Head of caudate nucleus (tissue), 42 donors: ENCODE data around the gene RNF34.

Experiments
- DNase-seq, 42 donors: peaks; one replicate each; pipeline versions ENCODE4 v3.0.0 to v3.0.0-alpha.2; 2020 to 2021; ENCODE audit warnings: mixed read lengths in 7 of 42
- intact Hi-C: fragments of 100-400 bp; cut with DNase I; formaldehyde crosslinking; loops from one replicate; pipeline ENCODE4 v1.15.0; 2022

The RNF34 gene

GRCh38 chr12:121428883-121429282 is 29.0 kb downstream of the RNF34 start:
- DNase-seq: no peak
- intact Hi-C loops: no loop called here

GRCh38 chr12:121430833-121431415 is 31.0 kb downstream of the RNF34 start:
- peak in 3 of 42 donors; percentile 22 to 58 (median 24) for DNase-seq
- intact Hi-C loops: no loop called here

GRCh38 chr12:121432740-121433480 is 33.0 kb downstream of the RNF34 start:
- intact Hi-C loops: no loop called here
- no peak for DNase-seq

GRCh38 chr12:121436706-121437105 is 36.8 kb downstream of the RNF34 start:
- intact Hi-C loops: no loop called here
- no peak for DNase-seq

GRCh38 chr12:121438905-121439304 is 39.0 kb downstream of the RNF34 start:
- intact Hi-C loops: no loop called here
- DNase-seq: peak in 39 of 42 donors; percentile 22 to 86 (median 60)

- DNase-seq: no peak
- intact Hi-C loops: loop anchor here (5.0 kb wide), 1 partner anchor 107 kb away; no protein-coding TSS in a partner anchor
These were observed 39.8 kb downstream of the RNF34 start for GRCh38 chr12:121439715-121440114.

- intact Hi-C loops: loop anchor here (5.0 kb wide), 1 partner anchor 108 kb away; no protein-coding TSS in a partner anchor
- DNase-seq: no peak
These were observed 40.9 kb downstream of the RNF34 start for GRCh38 chr12:121440768-121441167.

- DNase-seq: peak in 2 of 42 donors; percentile 43 to 66
- intact Hi-C loops: loop anchor here (5.0 kb wide), 1 partner anchor 109 kb away; no protein-coding TSS in a partner anchor
These were observed 41.6 kb downstream of the RNF34 start for GRCh38 chr12:121441555-121441954.

- intact Hi-C loops: loop anchor here (5.0 kb wide), 1 partner anchor 110 kb away; no protein-coding TSS in a partner anchor
- DNase-seq: no peak
These were observed 42.4 kb downstream of the RNF34 start for GRCh38 chr12:121442028-121442948.

- DNase-seq: peak; percentile 74 to 96 (median 90)
- intact Hi-C loops: loop anchor here (5.0 kb wide), 1 partner anchor 111 kb away; no protein-coding TSS in a partner anchor
These were observed 43.4 kb downstream of the RNF34 start for GRCh38 chr12:121443193-121443870.

- DNase-seq: peak in 27 of 42 donors; percentile 20 to 74 (median 56)
- intact Hi-C loops: loop anchor here (5.0 kb wide), 1 partner anchor 112 kb away; no protein-coding TSS in a partner anchor
These were observed 44.3 kb downstream of the RNF34 start for GRCh38 chr12:121443911-121444841.

GRCh38 chr12:121444842-121445202 is 44.9 kb downstream of the RNF34 start:
- intact Hi-C loops: loop anchor here (5.0 kb wide), 1 partner anchor 113 kb away; no protein-coding TSS in a partner anchor
- no peak for DNase-seq

- intact Hi-C loops: no loop called here
These were observed 46.8 kb downstream of the RNF34 start for GRCh38 chr12:121446750-121447149.

GRCh38 chr12:121448771-121449315 is 48.9 kb downstream of the RNF34 start:
- no peak for DNase-seq
- intact Hi-C loops: no loop called here

More at GRCh38 chr12:121446750-121447149, 46.8 kb downstream of the RNF34 start:
- DNase-seq: no peak

- peak in 1 of 42 donors; percentile 25 for DNase-seq
- intact Hi-C loops: no loop called here
These were observed 52.0 kb downstream of the RNF34 start for GRCh38 chr12:121451961-121452339.

- peak in 1 of 42 donors; percentile 32 for DNase-seq
- intact Hi-C loops: no loop called here
These were observed 52.5 kb downstream of the RNF34 start for GRCh38 chr12:121452340-121452984.

- intact Hi-C loops: no loop called here
- DNase-seq: peak in 1 of 42 donors; percentile 28
These were observed 53.1 kb downstream of the RNF34 start for GRCh38 chr12:121452985-121453360.
